Fibroblast of pulmonary artery (primary cell): ENCODE results near the gene SCN3B.
A peak's percentile ranks its signal among the peaks of the same experiment; 100 is the strongest.

Source experiments
- DNase-seq: peaks from one replicate; pipeline ENCODE4 v3.0.0-alpha.2; 2010; ENCODE audit warnings: low read depth
- H3K4me3 ChIP-seq: replicated peaks from 2 replicates; pipeline ENCODE4 v1.5.1; 2011; ENCODE audit warnings: low read depth, mild to moderate bottlenecking, control low read depth, low read length, moderate library complexity
- TF ChIP-seq, protein P1 (sequence below): IDR thresholded peaks from 2 replicates; pipeline ENCODE4 v1.5.1; 2011; ENCODE audit warnings: mild to moderate bottlenecking, control low read depth, low read length, inconsistent platforms; ENCODE audit errors: missing control alignments

SCN3B gene

DNA sequence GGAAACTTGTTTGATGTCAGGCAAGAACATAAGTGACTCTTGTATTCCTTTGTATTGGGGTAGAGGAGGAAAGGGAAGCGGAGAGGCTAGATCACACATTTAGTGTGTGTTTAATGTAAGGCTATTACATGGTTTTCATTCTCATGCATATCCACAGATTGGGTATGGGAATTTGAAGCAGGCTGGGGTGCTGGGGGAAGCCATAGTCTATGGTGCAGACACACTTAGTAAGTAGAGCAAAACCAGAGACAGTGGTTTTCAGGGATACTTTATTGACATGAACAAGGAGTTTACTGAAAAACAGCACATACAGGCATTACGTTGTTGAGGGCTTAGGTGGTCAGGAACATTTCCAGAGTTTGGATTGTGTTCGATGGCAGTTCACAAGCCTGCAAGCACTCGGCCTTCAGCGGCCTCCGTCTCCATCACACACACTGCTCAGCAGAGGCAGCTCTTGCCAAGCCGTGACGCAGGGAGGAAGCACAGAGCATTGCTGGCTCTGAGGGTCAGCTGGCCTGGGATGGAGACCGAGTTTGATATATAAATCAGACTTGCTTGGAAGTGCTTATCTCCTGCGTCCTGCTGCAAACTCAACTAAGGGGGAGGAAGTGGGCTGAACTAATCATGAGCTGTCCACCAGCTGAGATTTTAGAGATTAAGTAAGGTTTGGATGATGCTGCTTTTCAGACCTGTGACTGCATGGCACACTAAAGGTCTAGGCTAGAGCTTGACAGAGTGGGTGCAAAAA, 25.3 kb downstream of the SCN3B start:
- H3K4me3 ChIP-seq, result no peak overlapping the region
- TF ChIP-seq, protein P1, sequence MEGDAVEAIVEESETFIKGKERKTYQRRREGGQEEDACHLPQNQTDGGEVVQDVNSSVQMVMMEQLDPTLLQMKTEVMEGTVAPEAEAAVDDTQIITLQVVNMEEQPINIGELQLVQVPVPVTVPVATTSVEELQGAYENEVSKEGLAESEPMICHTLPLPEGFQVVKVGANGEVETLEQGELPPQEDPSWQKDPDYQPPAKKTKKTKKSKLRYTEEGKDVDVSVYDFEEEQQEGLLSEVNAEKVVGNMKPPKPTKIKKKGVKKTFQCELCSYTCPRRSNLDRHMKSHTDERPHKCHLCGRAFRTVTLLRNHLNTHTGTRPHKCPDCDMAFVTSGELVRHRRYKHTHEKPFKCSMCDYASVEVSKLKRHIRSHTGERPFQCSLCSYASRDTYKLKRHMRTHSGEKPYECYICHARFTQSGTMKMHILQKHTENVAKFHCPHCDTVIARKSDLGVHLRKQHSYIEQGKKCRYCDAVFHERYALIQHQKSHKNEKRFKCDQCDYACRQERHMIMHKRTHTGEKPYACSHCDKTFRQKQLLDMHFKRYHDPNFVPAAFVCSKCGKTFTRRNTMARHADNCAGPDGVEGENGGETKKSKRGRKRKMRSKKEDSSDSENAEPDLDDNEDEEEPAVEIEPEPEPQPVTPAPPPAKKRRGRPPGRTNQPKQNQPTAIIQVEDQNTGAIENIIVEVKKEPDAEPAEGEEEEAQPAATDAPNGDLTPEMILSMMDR, result no peak
- DNase-seq, result peak; percentile 81

DNA sequence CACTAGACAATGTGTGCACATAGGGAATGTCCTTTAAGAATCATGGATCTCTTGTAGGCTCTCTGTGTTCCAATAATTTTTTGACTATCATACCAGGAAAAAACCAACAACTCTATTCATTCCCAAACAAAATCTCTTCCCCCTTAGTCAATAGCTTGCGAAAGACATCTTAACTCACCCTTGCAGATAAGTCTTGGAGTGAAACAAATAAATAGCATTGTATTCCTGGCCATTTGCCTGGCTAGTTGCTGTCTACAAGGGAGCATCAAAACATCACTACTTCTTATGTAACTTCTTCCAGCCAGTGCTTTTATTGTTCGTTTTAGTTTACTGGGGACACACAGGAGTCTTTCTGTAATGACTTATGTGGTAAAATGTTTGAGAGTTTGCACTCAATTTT, 29.4 kb downstream of the SCN3B start:
- DNase-seq, result peak; percentile 84
- no peak overlapping the region for H3K4me3 ChIP-seq
- TF ChIP-seq, protein P1, result no peak

DNA sequence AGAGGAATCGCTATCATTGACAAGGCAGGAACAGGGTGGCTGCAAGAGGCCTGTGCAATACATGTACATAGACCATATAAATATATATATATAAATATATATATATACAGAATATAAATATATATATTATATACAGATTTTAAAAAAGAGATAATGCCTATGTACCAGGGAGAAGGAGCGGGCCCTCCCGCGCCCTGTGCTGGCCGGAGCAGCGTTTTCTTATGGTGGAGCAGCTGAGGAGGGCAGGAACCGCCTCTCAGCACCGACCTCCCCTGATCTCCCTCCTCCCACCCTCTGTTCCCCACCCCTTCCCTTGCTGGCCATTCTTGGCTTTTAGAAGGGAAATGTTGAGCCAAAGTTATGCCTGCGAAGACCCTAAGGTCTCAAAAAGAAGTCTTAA, 31.8 kb downstream of the SCN3B start:
- no peak overlapping the region for H3K4me3 ChIP-seq
- TF ChIP-seq, protein P1, result no peak

DNA sequence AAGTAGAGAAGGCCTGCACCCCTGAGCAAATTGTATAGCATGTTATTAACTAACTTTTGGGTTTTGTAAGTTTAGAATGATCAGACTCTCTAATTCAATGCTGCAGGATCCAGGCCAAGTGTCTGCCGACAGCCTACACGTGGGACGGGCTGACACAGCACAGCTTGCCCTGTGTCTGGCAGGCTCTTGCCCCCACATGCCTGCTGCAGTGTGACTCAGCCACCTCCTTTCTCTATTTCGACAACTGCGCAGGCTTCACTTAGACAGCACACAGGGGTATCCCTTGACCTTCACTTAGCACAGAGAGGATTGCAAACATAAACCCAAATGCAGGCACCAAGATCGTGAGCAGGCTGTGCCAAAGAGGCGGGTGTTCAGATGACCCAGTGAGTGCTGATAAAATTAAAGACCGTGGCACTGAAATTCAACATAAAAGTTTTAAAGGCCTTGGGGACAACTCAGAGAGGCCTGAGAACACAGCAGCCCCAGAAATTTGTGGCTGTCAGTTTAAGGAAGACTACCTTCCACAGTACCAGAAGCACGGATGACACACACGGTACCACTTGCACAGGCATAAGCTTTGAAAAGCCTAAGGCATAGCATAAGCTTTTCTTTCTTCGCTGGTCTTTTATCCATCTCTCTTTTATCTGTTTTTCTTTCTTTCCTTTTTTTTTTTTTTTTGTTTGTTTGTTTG, 37.8 kb downstream of the SCN3B start:
- H3K4me3 ChIP-seq, result no peak overlapping the region
- TF ChIP-seq, protein P1, result no peak
- peak; percentile 91 for DNase-seq

More for the DNA sequence above, 31.8 kb downstream of the SCN3B start:
- DNase-seq, result no peak

DNA sequence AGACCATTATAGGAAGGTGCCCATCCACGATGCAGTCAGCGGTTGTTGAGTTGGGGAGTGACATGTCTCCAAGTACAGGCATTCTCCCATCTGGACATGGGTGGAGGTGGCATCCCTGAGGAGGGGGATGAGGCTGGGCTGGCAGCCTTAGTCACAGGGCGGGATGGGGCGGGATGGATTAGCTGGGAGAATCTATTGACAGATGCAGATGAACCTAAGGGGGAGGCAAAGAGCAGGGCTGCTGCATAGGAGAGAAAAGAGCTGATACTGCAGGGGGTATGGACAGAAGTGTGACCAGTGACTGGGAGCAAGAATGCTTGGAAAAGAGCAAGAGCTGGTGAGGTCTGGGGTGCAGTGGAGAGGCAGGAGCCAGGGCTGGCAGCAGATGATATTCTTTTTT, 42.7 kb downstream of the SCN3B start:
- no peak for DNase-seq
- TF ChIP-seq, protein P1, result no peak
- H3K4me3 ChIP-seq, result no peak overlapping the region

DNA sequence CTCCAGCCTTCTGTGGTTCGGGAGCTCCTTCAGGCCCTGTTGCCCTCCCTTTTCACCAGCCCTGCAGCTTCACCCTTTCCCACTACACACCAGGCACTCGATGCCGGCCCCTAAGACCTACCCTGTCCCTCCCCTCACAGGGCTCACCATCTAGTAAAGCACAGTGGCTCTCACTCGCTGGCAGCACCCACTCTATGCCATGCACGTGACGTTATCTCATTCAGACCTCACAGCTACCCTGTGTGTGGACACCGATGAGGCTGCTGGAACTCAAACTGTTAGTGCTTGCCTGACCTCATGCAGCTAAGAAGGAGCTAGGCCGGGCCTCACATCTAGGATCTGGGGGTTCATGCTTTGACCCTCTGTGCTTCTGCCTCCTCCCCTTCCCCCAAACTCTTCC, 45.5 kb downstream of the SCN3B start:
- TF ChIP-seq, protein P1, result no peak
- no peak for DNase-seq
- H3K4me3 ChIP-seq, result no peak overlapping the region

DNA sequence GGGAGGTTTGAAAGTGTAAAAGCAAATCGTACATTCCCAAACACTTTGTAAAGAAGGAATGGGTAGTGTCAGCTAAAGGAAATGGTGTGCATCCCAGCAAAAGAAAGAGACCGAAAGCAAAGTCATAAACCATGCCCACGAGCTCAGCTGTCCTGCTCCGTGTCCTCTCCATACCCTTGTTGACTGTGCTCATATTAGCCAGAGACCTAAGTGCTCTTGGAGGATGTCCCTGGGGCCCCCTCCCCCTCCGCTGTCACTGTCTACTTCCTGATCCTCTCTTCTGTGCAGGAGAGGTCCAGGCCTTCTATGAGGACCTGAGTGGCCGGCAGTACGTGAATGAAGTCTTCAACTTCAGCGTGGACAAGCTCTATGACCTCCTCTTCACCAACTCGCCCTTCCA, 46.1 kb downstream of the SCN3B start:
- no peak for DNase-seq
- no peak overlapping the region for H3K4me3 ChIP-seq
- TF ChIP-seq, protein P1, result no peak
